COLO829 (cell line): ENCODE data around the gene GBF1.
"Not testable (repeated sequence)": the region's sequence is repeated elsewhere in the genome, so short reads cannot be mapped to it uniquely, and the experiment has no call there.

ENCODE experiments used
- DNase-seq: peaks from one replicate; pipeline ENCODE4 v3.0.0; 2012; ENCODE audit warnings: low spot score

Gene GBF1

GRCh38 chr10:102301332-102301731 is 56.0 kb downstream of the GBF1 start:
- not testable (repeated sequence) for DNase-seq

- DNase-seq: no peak
Measured at GRCh38 chr10:102302611-102303010, 57.3 kb downstream of the GBF1 start.

- DNase-seq: no peak
Measured at GRCh38 chr10:102306006-102306405, 60.7 kb downstream of the GBF1 start.

- no peak for DNase-seq
Measured at GRCh38 chr10:102306710-102307109, 61.4 kb downstream of the GBF1 start.

GRCh38 chr10:102308318-102308717 is 63.0 kb downstream of the GBF1 start:
- DNase-seq: not testable (repeated sequence)

GRCh38 chr10:102309236-102309635 is 63.9 kb downstream of the GBF1 start:
- DNase-seq: no peak

- no peak for DNase-seq
Measured at GRCh38 chr10:102309916-102310315, 64.6 kb downstream of the GBF1 start.

GRCh38 chr10:102310361-102311024 is 65.2 kb downstream of the GBF1 start:
- peak; percentile 63 for DNase-seq

GRCh38 chr10:102311025-102311420 is 65.7 kb downstream of the GBF1 start:
- no peak for DNase-seq

GRCh38 chr10:102312683-102313082 is 67.4 kb downstream of the GBF1 start:
- DNase-seq: no peak

- DNase-seq: no peak
Measured at GRCh38 chr10:102313221-102313896, 68.0 kb downstream of the GBF1 start.

GRCh38 chr10:102314801-102315200 is 69.5 kb downstream of the GBF1 start:
- DNase-seq: no peak

- DNase-seq: no peak
Measured at GRCh38 chr10:102316421-102316820, 71.1 kb downstream of the GBF1 start.

GRCh38 chr10:102322914-102323313 is 77.6 kb downstream of the GBF1 start:
- DNase-seq: no peak

GRCh38 chr10:102324061-102324460 is 78.7 kb downstream of the GBF1 start:
- DNase-seq: no peak

- DNase-seq: no peak
Measured at GRCh38 chr10:102326031-102326430, 80.7 kb downstream of the GBF1 start.

GRCh38 chr10:102327002-102327401 is 81.7 kb downstream of the GBF1 start:
- DNase-seq: no peak

GRCh38 chr10:102327641-102328040 is 82.3 kb downstream of the GBF1 start:
- peak; percentile 41 for DNase-seq

GRCh38 chr10:102332772-102333171 is 87.4 kb downstream of the GBF1 start:
- no peak for DNase-seq

GRCh38 chr10:102334101-102334500 is 88.8 kb downstream of the GBF1 start:
- DNase-seq: no peak

- DNase-seq: no peak
Measured at GRCh38 chr10:102335184-102335583, 89.9 kb downstream of the GBF1 start.

GRCh38 chr10:102341038-102341688 is 95.8 kb downstream of the GBF1 start:
- no peak for DNase-seq

GRCh38 chr10:102342458-102342857 is 97.1 kb downstream of the GBF1 start:
- DNase-seq: no peak
